G401 (cell line): ENCODE data around the gene NYAP1. TPM values are rescaled to one million over a fixed set of nuclear protein-coding genes. Genes with fewer than 3 reads are reported as not detected.
"Not testable (repeated sequence)": the region's sequence is repeated elsewhere in the genome, so short reads cannot be mapped to it uniquely, and the experiment has no call there.

Experiments
- DNase-seq: peaks from one replicate; pipeline ENCODE4 v3.0.0-alpha.2; 2015; ENCODE audit warnings: low spot score
- in situ Hi-C: cut with HindIII; loops from 2 replicates; pipeline ENCODE4 v1.10.0; 2016; ENCODE audit warnings: low sequenced_read_pairs, mixed read lengths
- total RNA-seq: library from RNA; depleted of rRNA; stranded (reverse); fragments of >200 nt; shearing (Covaris generic); gene quantifications from 2 replicates; pipeline ENCODE4 v1.2.3, GENCODE V29; 2014

NYAP1 gene
- total RNA-seq, 1 experiment from 2014 or later = 17.3 TPM

GRCh38 chr7:100504031-100504430 is 20.3 kb downstream of the NYAP1 start:
- DNase-seq, in situ Hi-C loops: not testable (repeated sequence)

- in situ Hi-C loops = no loop called here
- DNase-seq = no peak
These were observed 21.3 kb downstream of the NYAP1 start for GRCh38 chr7:100504887-100505611.

- DNase-seq = no peak
- in situ Hi-C loops = no loop called here
These were observed 22.7 kb downstream of the NYAP1 start for GRCh38 chr7:100506356-100506923.

GRCh38 chr7:100509231-100509630 is 25.5 kb downstream of the NYAP1 start:
- in situ Hi-C loops = no loop called here

GRCh38 chr7:100510437-100511239 is 26.9 kb downstream of the NYAP1 start:
- no peak for DNase-seq
- in situ Hi-C loops = no loop called here

More at GRCh38 chr7:100509231-100509630, 25.5 kb downstream of the NYAP1 start:
- peak; percentile 82 for DNase-seq

GRCh38 chr7:100513212-100513810 is 29.6 kb downstream of the NYAP1 start:
- no peak for DNase-seq
- in situ Hi-C loops = no loop called here

- in situ Hi-C loops = no loop called here
- no peak for DNase-seq
These were observed 31.4 kb downstream of the NYAP1 start for GRCh38 chr7:100515072-100515532.

- DNase-seq = no peak
- in situ Hi-C loops = no loop called here
These were observed 32.5 kb downstream of the NYAP1 start for GRCh38 chr7:100516135-100516812.

- no peak for DNase-seq
- in situ Hi-C loops = no loop called here
These were observed 33.6 kb downstream of the NYAP1 start for GRCh38 chr7:100517305-100517704.

- in situ Hi-C loops = no loop called here
These were observed 35.9 kb downstream of the NYAP1 start for GRCh38 chr7:100519580-100519979.

GRCh38 chr7:100520138-100520537 is 36.4 kb downstream of the NYAP1 start:
- no peak for DNase-seq
- in situ Hi-C loops = no loop called here

More at GRCh38 chr7:100519580-100519979, 35.9 kb downstream of the NYAP1 start:
- DNase-seq = no peak

GRCh38 chr7:100521076-100521475 is 37.3 kb downstream of the NYAP1 start:
- in situ Hi-C loops = no loop called here
- DNase-seq = no peak

- DNase-seq, in situ Hi-C loops: not testable (repeated sequence)
These were observed 38.3 kb downstream of the NYAP1 start for GRCh38 chr7:100521909-100522593.

GRCh38 chr7:100523192-100523591 is 39.5 kb downstream of the NYAP1 start:
- DNase-seq, in situ Hi-C loops: not testable (repeated sequence)

GRCh38 chr7:100528108-100528866 is 44.6 kb downstream of the NYAP1 start:
- in situ Hi-C loops, DNase-seq: not testable (repeated sequence)

- no peak for DNase-seq
- in situ Hi-C loops = no loop called here
These were observed 48.7 kb downstream of the NYAP1 start for GRCh38 chr7:100532165-100533022.

- in situ Hi-C loops = not testable (repeated sequence)
These were observed 52.3 kb downstream of the NYAP1 start for GRCh38 chr7:100535982-100536381.

More at GRCh38 chr7:100535982-100536381, 52.3 kb downstream of the NYAP1 start:
- DNase-seq = not testable (repeated sequence)
